ENCODE results near the gene HDAC4. TPM values are rescaled to one million over a fixed set of nuclear protein-coding genes. Genes with fewer than 3 reads are reported as not detected.

Gene HDAC4
- total and polyA plus RNA-seq, 2 of the 8 experiments (the other 6 are each of a cell fraction or from before 2014, with no cell fraction given): 15.4 to 31.5 TPM

DNA sequence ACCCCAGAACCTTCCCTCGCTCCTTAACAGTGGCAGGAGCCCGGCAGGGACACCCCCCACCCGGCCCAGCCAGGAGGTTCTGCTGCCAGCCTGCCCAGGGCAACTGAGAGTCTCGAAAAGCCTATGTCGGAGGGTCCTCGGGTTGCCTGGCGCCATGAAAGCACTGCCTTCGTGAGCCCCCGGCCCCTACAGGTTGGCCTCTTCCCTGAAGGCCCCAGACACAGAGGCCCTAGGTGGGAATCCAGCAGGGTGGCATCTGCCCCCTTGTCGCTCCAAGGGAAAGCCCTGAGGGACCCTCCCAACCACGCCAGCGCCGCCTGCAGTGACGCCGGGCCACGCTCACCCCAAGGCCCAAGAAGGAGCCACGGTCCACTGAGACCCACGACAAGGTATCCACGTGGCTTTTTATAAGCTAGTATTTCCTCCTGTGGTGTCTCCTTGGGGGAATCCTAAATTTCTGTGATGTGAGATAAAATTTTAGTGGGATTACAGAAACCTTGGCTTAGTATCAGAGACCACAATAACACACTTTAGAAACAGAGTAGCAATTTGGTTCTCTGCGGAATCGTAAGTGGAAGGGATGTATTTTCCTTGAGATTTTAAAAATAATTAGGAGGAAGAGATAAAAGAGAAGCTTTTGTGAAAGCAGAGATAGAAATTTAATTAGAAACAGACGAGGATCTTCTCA, 138.9 kb downstream of the HDAC4 start:
- no peak overlapping the region for H2AFZ ChIP-seq (ENCODE audit: low read length)
- 0 out of 4 replicates have a peak, but pooled peaks cover 0 to 7% of the 10 kb centered on the region in 2 experiments for H3K9me3 ChIP-seq (ENCODE audit: insufficient read depth in 2 of 2, low read depth in 1 of 2, low read length in 1 of 2)
- no peaks in the 10 kb centered on the region for H3K27me3 ChIP-seq (replicated peaks in 1 of 4; ENCODE audit: control insufficient read depth in 3 of 4, extremely low read depth in 1 of 4, insufficient read depth in 3 of 4, low read length in 3 of 4)
- no peak overlapping the region for H2BK5ac ChIP-seq (ENCODE audit: low read depth, low read length)
- 97 to 100% methylated on average over 2 to 22 of the region's 22 CpGs for WGBS, 2 experiments (ENCODE audit: extremely low coverage in 1 of 2, insufficient coverage in 1 of 2, insufficient read length in 1 of 2, insufficient replicate concordance in 2 of 2, low coverage in 1 of 2, low lambda C conversion rate in 2 of 2, missing lambda C conversion rate in 1 of 2)
- no peak overlapping the region for H4K5ac ChIP-seq (ENCODE audit: insufficient read length, low read depth, low read length)
- H3K79me1 ChIP-seq (ENCODE audit: low read depth, low read length): peaks cover 23% of the 10 kb centered on the region
- no peak overlapping the region for H4K91ac ChIP-seq (replicated peaks; ENCODE audit: insufficient read length, low read length)
- FAIRE-seq (no peak), DNase-seq (ENCODE audit: low read depth in 1 of 2, low spot score in 2 of 2) (no peak)
- H3K4ac ChIP-seq (replicated peaks; ENCODE audit: insufficient read length, low read depth, low read length): no peak overlapping the region
- H3K4me3 ChIP-seq (ENCODE audit: extremely low read depth in 1 of 4, insufficient read depth in 2 of 4, low read depth in 3 of 4, low read length in 4 of 4): no peak overlapping the region
- no peak overlapping the region for H3K4me2 ChIP-seq (ENCODE audit: insufficient read depth in 1 of 2, low read depth in 2 of 2, low read length in 2 of 2)
- peaks cover 4 to 18% of the 10 kb centered on the region in 2 experiments for H4K20me1 ChIP-seq (replicated peaks in 1 of 2; ENCODE audit: control insufficient read depth in 1 of 2, insufficient read depth in 2 of 2, low read length in 2 of 2)
- no peak overlapping the region for H2BK12ac ChIP-seq (ENCODE audit: low read depth, low read length)
- H2BK120ac ChIP-seq (replicated peaks; ENCODE audit: low read depth, low read length): no peak overlapping the region
- ChIA-PET CTCF (ENCODE audit: partially characterized antibody) (interaction anchor here (1.2 to 2.3 kb wide), 2 partner anchors 12 to 14 kb away, joined by 3 to 7 read pairs; no protein-coding TSS in a partner anchor), POLR2A (ENCODE audit: partially characterized antibody) (no interaction called here)
- no peaks in the 10 kb centered on the region for H3K23me2 ChIP-seq (ENCODE audit: low read depth, low read length)
- no peak overlapping the region for H2AK5ac ChIP-seq (ENCODE audit: low read depth, low read length)
- no peak overlapping the region for H3K56ac ChIP-seq (replicated peaks; ENCODE audit: insufficient read length, low read depth, low read length)
- no peak overlapping the region for H4K8ac ChIP-seq (ENCODE audit: extremely low read depth, insufficient read depth, low read length)
- H3K14ac ChIP-seq (ENCODE audit: insufficient read length): no peak overlapping the region
- no peak overlapping the region for H2BK20ac ChIP-seq (ENCODE audit: low read length)
- H3K4me1 ChIP-seq (replicated peaks in 1 of 4; ENCODE audit: control insufficient read depth in 3 of 4, insufficient read depth in 4 of 4, low read length in 3 of 4): peaks cover 0 to 22% (median 13%) of the 10 kb centered on the region in 4 experiments; a peak in 5 of 7 replicates
- no peak overlapping the region for H3K27ac ChIP-seq (ENCODE audit: low read depth, low read length)
- H2BK15ac ChIP-seq (ENCODE audit: low read length): no peak overlapping the region
- peaks cover 0 to 91% of the 10 kb centered on the region in 2 experiments; a peak in 2 of 4 replicates for H3K79me2 ChIP-seq (ENCODE audit: control insufficient read depth in 1 of 2, insufficient read depth in 2 of 2, low read length in 2 of 2)
- no peaks in the 10 kb centered on the region for H3K36me3 ChIP-seq (ENCODE audit: control insufficient read depth in 2 of 4, insufficient read depth in 4 of 4, low read length in 3 of 4)
- no peak overlapping the region for H3K9ac ChIP-seq (replicated peaks in 1 of 4; ENCODE audit: extremely low read depth in 1 of 4, low read depth in 3 of 4, low read length in 3 of 4)
- H3K18ac ChIP-seq (ENCODE audit: extremely low read depth, low read length): no peak overlapping the region
- H3K23ac ChIP-seq (ENCODE audit: insufficient read length): no peak overlapping the region
- TF ChIP-seq BACH1 (IDR thresholded peaks at IDR 0.05; ENCODE audit: low read length): no peak
- no peak for TF ChIP-seq POU5F1 (IDR thresholded peaks at IDR 0.05; ENCODE audit: low read depth, low read length)
- TF ChIP-seq CEBPB (IDR thresholded peaks at IDR 0.05; ENCODE audit: low read depth, low read length): no peak
- TF ChIP-seq RXRA (IDR thresholded peaks at IDR 0.05; ENCODE audit: insufficient read depth, low read depth, low read length): no peak
- no peak for TF ChIP-seq TBP (IDR thresholded peaks at IDR 0.05; ENCODE audit: low read depth, low read length)
- no peak for TF ChIP-seq KDM5A (IDR thresholded peaks at IDR 0.05; ENCODE audit: low read length)
- no peak for TF ChIP-seq JUND (IDR thresholded peaks at IDR 0.05; ENCODE audit: low read length)
- TF ChIP-seq SIRT6 (IDR thresholded peaks at IDR 0.05; ENCODE audit: low read length): no peak
- TF ChIP-seq KDM1A (IDR thresholded peaks at IDR 0.05; ENCODE audit: borderline replicate concordance, low read length): no peak
- no peak for TF ChIP-seq NANOG (IDR thresholded peaks at IDR 0.05; ENCODE audit: insufficient read depth, low read depth, low read length, poor library complexity, severe bottlenecking)
- TF ChIP-seq RAD21 (IDR thresholded peaks at IDR 0.05 in 1 of 2, conservative IDR thresholded peaks at IDR 0.05 in 1 of 2; ENCODE audit: low read depth in 2 of 2, low read length in 2 of 2): no peak

Measured in H1 (cell line).